HG03439 (cell line): ENCODE measurements around the gene INSM1.

Experiments used
- ATAC-seq: cut with Tn5 transposase; IDR thresholded peaks from one replicate; pipeline ENCODE4 v1.9.1; 2021; ENCODE audit warnings: mild to moderate bottlenecking, moderate library complexity; ENCODE audit not compliant: unreplicated experiment

Gene INSM1

DNA sequence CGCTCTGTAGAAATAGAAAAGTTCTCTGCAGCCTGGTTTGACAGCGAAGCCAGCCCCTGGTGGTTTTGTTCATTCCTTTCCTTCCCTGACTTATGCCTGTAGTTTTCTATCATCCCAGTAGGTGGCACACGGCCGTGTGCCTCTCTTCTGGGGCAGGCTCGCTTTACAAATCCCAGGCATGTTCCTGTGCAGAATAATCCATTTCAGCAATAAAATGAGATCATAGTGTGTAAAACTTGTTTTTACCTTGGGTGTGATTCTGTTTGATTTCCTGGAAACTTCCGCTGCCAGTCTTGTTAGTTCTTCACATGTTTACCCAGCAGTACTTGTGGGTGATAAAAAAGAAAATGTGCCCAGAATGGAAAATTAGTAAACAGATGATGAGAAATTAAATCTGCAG lies 7.4 kb upstream of the INSM1 start:
- no peak for ATAC-seq

DNA sequence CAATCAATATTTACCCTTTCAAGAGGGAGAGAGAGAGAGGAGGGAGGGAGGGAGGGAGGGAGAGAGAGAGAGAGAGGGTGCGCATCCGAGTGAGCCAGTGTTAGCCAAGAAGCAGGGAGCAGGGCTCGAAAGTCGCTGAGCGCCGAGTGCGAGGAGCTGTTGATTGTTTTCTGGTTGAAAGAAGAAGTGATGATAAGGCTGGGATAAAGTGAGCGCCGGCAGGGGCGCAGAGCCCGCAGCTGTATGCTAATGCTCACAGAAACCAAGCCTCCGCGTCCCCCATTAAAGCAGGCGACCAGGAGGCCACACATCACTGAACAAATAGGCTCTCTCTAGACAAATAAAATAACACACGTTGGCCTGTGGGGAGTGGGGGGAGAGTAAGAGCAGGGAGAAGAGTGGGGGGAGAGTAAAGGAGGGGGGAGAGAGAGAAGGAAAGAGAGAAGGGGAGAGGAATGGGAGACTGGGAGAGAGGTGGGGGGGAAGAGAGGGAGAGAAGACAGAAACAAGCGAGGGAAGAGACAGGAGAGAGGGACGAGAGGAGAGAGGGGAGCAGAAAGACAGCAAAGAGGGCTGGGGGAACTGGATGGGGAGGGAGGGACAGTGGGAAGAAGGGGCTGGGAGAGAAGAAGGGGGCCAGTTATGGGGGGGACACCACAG lies 5.0 kb upstream of the INSM1 start:
- ATAC-seq = no peak

DNA sequence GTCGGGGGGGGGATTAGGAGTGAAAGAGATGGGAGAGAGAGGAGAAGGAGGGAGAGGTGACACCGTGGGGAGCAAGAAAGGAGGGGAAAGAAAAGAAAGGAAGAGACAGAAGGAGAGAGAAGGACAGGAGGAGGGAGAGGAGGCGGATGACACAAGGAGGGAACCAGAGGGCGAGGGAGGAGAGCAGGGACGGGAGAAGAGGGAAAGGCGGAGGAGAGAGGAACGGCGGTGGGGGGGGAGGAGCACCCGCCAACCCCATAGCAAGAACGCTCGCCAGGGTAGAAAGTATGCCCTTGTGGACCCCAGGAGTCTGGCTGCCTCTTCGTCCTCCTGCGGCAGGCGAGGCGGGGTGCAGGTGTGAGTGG lies 4.5 kb upstream of the INSM1 start:
- no peak for ATAC-seq

DNA sequence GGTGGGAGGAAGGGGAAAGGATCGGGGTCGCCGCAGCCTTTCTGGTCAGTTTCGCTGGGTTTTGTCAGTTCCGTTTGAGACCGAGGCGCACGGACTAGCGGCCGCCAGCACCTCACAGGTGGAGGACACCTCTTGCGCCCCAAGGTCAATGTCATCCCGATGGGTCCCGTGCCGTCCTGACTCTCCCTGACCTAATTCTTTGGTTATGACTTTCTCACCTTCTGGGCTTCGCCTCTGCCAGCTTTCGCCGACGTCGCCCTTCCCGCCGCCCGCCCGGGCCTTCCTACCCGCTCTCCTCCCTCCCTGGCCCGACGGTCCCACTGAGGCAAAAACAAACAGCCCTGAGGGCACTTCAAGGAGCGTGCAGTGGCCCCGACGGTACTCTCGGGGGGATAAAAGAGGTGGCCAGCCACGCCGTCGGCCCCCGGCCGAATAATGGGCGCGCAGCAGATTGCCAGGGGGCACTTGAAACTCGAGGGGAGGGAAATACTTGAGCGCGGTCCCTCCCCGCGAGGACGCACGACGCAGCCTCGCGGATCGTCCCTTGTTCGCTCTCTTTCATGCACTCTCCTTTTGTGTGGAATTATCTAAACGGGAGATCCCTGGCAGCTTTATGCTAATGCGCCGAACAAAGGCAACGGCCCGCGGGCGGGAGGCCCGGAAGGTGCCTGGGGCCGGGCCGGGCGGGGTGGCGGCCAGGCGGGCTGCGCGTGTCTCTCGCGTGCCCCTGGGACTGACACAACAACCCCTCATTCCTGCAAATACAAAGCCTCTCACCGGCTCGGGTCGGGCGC lies 3.9 kb upstream of the INSM1 start:
- ATAC-seq = no peak

DNA sequence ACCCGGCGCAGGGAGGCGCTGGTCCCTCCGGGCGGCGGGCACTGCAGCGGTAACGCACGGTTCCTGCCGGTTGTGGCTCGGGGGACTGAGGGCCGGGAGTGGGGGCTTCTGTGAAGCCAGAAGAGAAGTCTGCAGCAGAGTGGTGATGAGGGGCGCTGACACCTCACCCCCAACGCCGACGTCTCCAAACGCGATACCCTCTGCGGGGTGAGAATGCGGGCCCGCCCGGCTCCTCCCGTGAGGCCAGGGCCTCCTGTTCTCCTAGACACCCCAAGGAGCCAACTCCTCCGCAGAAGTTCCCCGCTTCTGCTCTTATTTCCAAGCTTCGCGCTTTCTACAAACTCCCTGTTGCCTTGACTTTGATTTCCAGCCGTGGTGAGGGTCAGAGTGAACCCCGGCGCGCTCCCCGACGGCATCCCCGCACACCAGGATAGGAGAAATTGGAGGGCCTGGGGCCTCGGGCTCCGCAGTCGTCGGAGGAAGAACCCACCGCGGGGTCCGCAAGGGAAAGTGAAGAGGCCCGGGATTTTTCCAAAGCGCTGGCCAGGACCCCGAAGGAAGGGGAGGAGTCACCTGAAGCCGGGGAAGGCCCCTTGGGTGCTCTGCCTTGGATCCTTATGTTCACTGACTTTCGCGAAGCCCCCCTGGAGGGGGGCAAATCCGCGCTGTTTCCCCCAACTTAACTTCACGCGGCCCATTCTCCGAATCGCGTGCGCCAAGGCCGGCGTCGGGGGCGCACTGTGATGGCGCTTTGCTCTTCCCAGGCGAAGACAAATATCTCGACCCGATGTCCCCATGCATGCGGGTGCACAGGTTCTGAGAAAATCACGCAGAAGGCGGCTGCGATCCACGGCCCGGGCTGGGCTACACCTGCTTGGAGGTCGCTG lies 3.1 kb upstream of the INSM1 start:
- no peak for ATAC-seq

DNA sequence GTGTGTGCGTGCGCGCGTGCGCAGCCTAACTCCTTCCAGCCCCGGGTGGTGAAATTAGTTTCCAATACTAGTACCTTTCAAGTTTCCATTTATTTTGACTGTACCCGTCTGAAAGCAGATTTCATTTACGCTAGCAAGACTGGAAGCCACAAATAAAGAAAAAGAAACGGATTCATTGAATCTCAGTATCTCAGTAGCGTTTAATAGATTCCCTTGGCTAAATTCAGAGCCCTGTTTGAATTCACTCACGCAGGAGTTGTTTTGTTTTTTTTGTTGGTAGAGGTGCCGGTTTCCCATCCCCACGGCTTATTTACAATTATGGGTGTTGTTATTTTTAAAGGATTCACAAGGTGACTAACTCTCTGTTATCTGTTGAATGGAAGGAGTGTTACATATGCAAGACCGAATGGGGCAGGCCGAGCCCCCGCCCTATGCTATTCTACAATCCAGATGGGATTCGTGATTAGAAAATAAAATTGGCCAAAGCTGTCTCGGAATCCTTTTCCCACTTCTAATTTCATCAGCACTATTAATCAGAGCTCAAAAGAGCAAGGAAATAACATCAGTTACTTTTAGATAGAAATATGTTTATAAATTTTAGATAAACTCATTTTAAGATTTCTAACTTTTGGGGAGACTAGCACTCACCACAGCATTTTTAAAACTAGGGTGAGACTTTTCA lies 2.3 kb upstream of the INSM1 start:
- ATAC-seq = no peak

DNA sequence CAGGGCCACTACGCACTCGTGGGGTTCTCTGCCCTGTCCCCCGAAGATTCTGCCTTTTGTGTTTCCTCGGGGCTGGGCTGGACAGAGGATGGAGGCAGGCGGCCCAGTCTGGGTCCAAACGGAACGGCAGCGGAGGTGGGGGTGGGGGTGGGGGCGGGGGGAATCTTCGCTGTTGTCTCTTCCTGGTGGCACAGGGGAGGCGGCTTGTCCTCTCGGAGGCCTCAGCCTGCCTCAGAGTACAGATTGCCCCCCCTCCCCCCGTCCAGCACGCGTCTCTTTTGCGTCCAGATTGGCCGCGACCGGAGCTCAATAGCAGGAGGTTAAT lies 1.4 kb upstream of the INSM1 start:
- ATAC-seq = no peak

GRCh38 chr20:20366876-20367574 lies 879 bp upstream of the INSM1 start:
- no peak for ATAC-seq

- ATAC-seq = no peak
Observed at GRCh38 chr20:20368418-20369249, 730 bp downstream of the INSM1 start.

- no peak for ATAC-seq
Observed at GRCh38 chr20:20369250-20370093, 1.6 kb downstream of the INSM1 start.

DNA sequence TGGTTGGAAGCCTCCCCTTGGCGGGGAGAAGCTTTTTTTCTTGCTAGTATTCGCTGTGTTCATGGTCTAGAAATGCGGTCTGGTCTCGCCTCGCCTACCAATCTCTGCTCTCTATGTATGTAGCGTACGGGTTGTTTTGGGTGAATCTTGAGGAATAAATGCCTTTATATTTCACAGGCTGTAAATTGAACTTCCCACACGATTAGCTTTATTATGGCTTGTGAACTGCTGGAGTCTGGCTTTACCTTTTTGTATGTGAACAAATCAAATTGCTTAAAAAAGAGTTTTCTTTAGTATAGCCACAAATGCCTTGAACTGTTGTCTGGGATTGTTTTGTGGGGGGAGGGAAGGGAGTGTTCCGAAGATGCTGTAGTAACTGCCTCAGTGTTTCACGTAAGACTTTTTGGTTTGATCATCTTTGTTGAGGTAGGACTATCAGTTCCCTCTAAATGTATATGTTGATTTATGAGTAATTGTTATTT lies 2.2 kb downstream of the INSM1 start:
- ATAC-seq = no peak

DNA sequence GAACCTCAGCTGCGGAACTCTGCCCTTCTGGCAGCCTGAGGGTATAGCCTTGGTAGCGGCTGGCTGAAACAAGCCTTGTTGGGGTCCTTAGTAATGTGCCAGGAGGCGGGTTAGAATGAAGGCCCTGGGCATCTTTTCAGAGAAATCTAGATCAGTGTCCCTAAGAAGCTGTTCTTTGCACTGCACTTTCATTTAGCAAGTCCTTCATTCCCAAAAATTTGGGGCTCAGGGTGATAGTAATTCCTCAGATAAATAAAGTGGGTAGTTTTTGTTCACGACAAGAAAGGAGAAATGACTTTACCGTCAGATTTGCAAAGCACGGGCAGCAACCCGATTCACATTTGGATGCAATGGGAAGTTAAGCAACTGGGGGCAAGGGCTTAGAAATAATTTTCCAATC lies 3.2 kb downstream of the INSM1 start:
- ATAC-seq = no peak

DNA sequence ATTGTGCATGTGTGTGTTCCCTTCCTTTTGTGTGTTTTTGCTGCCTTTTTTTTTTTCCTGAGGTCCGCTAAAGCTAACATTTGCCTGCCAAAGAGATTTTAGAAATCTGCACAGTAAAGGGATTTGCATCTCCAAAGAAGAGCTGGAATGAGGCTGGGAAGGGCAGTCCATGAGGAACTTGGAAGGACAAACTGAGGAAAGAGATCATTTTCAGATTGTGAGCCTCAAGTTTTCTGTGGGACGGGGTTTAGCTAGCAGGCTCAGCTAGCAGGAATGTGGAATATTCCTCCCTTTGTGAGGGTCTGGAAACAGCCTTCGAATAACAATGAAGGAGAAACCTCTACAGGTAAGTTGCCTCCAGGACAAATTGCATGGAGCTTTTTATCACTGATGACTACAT lies 3.8 kb downstream of the INSM1 start:
- no peak for ATAC-seq

DNA sequence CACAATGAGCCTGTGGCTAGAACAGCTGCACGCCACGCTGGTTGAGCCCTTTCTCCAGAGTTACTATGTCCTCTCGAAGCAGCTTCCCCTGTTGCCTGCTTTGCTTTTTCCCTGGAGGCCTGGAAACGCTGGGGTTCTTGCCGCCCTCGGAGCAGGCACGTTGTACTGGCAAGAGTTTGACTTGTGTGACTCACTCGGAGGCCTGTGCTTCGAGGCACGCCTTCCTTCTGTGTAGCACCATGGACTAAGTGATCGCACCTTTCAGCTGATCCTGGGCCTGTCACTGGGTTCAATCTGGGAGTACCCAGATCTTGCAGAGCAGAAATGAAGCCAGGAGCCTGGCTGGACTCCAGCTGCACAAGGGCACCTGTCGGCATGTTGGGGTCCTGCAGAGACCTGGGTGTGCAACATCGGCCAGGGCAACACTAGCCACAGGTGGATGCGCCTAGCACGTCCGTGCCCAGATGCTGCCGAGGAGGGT lies 5.2 kb downstream of the INSM1 start:
- no peak for ATAC-seq

DNA sequence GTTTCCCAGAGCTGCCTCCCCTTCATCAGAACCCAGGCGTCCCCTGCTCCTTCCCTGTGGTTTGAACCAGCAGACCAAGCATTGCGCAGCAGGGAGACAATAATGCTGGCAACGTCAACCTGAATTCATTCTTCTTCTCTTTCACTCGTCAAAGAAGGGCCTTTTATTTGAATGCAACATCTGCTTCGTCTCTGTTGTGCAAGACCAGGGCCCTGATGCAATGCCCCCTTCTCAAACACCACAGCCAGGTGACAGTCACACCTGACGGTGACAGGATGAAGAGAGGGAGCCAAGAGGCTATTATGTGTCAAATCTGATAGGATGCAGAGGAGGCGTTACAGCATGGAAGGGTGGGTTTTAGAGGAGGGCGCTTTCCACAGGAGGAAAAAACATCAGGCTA lies 8.0 kb downstream of the INSM1 start:
- no peak for ATAC-seq

GRCh38 chr20:20386192-20386591 lies 18.3 kb downstream of the INSM1 start:
- ATAC-seq = no peak

DNA sequence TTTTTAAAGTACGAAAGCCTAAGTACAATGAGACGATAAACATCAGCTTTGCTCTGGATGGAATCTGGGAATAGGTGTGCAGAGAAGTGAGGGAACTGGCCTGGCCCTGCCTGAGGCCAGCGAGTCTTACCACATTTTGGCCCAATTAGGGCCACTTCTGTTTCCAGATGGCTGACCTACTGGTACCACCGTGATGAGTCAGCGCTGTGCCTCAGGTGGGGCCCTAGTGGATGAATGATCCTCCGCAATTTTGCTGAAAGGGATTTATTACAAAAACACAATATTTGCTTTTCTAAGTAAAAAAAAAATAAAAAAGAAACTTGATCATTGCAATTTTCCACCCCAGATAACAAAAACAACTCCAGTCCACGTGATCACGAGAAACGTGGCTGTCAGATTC lies 22.5 kb downstream of the INSM1 start:
- ATAC-seq = no peak

DNA sequence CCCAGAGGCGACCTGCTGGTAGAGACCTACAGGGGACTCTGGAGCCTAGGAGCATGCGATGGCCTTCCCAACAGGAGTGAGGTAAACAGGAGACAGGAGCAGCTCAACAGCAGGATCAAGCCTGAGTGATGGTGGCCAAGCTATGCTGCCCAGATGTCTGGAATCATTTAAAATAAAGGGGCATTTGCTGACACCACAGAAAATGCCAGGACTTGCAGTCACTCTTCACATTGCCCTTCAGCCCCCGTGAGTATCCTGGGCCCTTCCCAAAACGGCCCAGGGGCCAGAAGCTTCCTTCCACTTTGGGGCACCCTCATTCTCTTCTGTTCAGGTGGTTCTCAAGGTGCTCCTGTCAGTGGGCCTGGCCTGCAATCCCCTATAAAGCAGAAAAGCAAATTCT lies 23.2 kb downstream of the INSM1 start:
- no peak for ATAC-seq

DNA sequence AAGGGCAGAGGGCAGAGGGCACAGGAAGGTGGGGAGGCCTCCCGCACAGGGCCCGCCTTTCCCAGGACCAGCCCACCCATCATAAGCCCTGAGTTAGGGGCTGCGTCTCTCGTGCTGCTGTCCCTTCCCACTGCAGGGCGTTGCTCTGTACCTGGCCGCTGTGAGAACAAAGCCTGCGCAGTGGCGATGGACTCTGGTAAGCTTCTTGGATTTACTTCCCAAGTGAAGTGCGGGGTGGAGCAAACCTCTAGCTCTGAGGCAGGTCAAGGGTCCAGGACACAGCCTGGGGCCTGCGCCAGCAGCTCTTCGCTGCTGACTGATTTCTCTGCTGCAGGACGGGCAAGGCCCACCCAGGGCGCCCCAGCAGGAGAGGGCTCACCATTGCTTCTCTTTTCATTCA lies 23.9 kb downstream of the INSM1 start:
- ATAC-seq = no peak
